MM.1S (cell line): Measurements from ENCODE around the gene FAM227A.

Experiments
- CTCF ChIP-seq: fragments of 300-600 bp; sonication (generic); IDR thresholded peaks from 2 replicates; pipeline ENCODE4 v1.5.1; 2016; ENCODE audit warnings: antibody characterized with exemption, low read length, mixed read lengths
- EZH2 ChIP-seq: fragments of 300-600 bp; sonication (generic); optimal IDR thresholded peaks from 2 replicates; pipeline ENCODE3; 2017; ENCODE audit warnings: low read depth, mild to moderate bottlenecking, antibody characterized with exemption, low read length, mixed read lengths
- EZH2phosphoT487 ChIP-seq: fragments of 300-600 bp; sonication (generic); IDR thresholded peaks from 2 replicates; pipeline ENCODE4 v1.6.1; 2018; ENCODE audit warnings: antibody characterized with exemption, low read length

DNA sequence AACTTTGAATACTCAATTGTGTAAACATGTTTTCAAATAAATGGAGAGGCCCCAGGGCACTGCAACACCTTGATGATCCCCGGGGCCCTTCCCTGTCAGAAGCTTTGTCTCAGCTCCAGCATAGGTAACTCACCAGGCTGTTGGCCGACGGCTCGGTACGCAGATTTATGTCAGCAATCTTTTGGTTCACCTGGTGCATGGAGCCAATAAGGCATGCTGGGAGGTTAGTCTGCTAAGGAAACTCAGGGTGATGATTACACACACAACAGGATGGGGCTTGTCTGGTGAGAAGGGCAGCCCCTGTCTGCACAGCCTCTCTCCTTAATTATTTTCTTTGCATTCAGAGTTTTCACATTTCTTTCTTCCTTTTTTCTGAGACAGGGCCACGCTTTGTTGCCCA, 10.8 kb downstream of the FAM227A start:
- TF ChIP-seq EZH2phosphoT487 (no peak), CTCF (no peak), EZH2 (no peak)
